T-cell (primary cell): Measurements from ENCODE around the gene CST11. TPM values are rescaled to one million over a fixed set of nuclear protein-coding genes. Genes with fewer than 3 reads are reported as not detected.
A peak's percentile ranks its signal among the peaks of the same experiment; 100 is the strongest.

Source experiments
- ATAC-seq, 4 experiments: fragments of 200-7000 bp in 3 of 4; fragments of 150-1000 bp in 1 of 4; cut with Tn5 transposase; replicated peaks in 1 of 4; 1 replicate in 3 of 4; 2 replicates in 1 of 4; pipeline ENCODE4 v1.10.0; 2021; ENCODE audit warnings: moderate library complexity in 3 of 4, mild to moderate bottlenecking in 2 of 4, moderate number of reproducible peaks in 1 of 4
- CTCF ChIA-PET, 2 donors: fragments of 300-600 bp; sonication (Branson Sonifier 250); formaldehyde crosslinking; loops; one replicate each; lab custom pipeline; 2022; ENCODE audit warnings: antibody characterized with exemption in 2 of 2; lab: Charles Lee
- POLR2A ChIA-PET, 2 donors: fragments of 300-600 bp; sonication (Branson Sonifier 250); formaldehyde crosslinking; loops; one replicate each; lab custom pipeline; 2022; ENCODE audit warnings: antibody characterized with exemption in 2 of 2; lab: Charles Lee
- DNase-seq, 35 experiments: peaks; one replicate each; pipeline versions ENCODE4 v3.0.0 to v3.0.0-alpha.2; 2013 to 2023
- H3K27ac ChIP-seq: one replicate; pipeline ENCODE4 v1.5.1; 2013; ENCODE audit warnings: low read length
- H3K27me3 ChIP-seq, 2 experiments: replicated peaks in 1 of 2; 1 replicate in 1 of 2; 2 replicates in 1 of 2; pipeline versions ENCODE4 v1.6.1 to v1.7.0; 2013; ENCODE audit warnings: low read length in 1 of 2, mixed read lengths in 1 of 2; ENCODE audit not compliant: control insufficient read depth in 2 of 2, insufficient read depth in 2 of 2; ENCODE audit errors: extremely low read depth in 1 of 2
- H3K36me3 ChIP-seq, 2 donors: 1 replicate in 1 of 2; 2 replicates in 1 of 2; pipeline versions ENCODE4 v1.6.1 to v1.7.0; 2013; ENCODE audit warnings: low read length in 1 of 2; ENCODE audit not compliant: control insufficient read depth in 2 of 2, insufficient read depth in 1 of 2; ENCODE audit errors: extremely low read depth in 1 of 2
- H3K4me1 ChIP-seq, 2 experiments: 1 replicate in 1 of 2; 2 replicates in 1 of 2; pipeline versions ENCODE4 v1.6.1 to v1.7.0; 2013; ENCODE audit warnings: low read length in 2 of 2, mixed read lengths in 1 of 2; ENCODE audit not compliant: insufficient read depth in 2 of 2, control insufficient read depth in 1 of 2; ENCODE audit errors: extremely low read depth in 1 of 2
- H3K4me3 ChIP-seq, 2 donors: 1 replicate in 1 of 2; 2 replicates in 1 of 2; pipeline versions ENCODE4 v1.5.1 to v1.7.0; 2013; ENCODE audit warnings: mild to moderate bottlenecking in 2 of 2, low read length in 1 of 2, moderate library complexity in 1 of 2; ENCODE audit not compliant: control insufficient read depth in 1 of 2; ENCODE audit errors: extremely low read depth in 1 of 2
- H3K9me3 ChIP-seq: 2 replicates; pipeline ENCODE4 v1.7.0; 2013
- H3K27ac Mint-ChIP-seq, 2 donors: one replicate each; pipeline ENCODE4 v1.8.0; 2020 to 2021; ENCODE audit warnings: mild to moderate bottlenecking in 2 of 2, mixed read lengths in 2 of 2
- H3K27me3 Mint-ChIP-seq, 2 donors: one replicate each; pipeline ENCODE4 v1.8.0; 2021 to 2022; ENCODE audit warnings: mixed read lengths in 2 of 2
- H3K36me3 Mint-ChIP-seq: one replicate; pipeline ENCODE4 v1.8.0; 2021; ENCODE audit warnings: mixed read lengths
- H3K4me1 Mint-ChIP-seq, 3 donors: one replicate each; pipeline ENCODE4 v1.8.0; 2020 to 2022; ENCODE audit warnings: mixed read lengths in 3 of 3, mild to moderate bottlenecking in 1 of 3
- H3K4me3 Mint-ChIP-seq, 3 donors: one replicate each; pipeline ENCODE4 v1.8.0; 2020 to 2022; ENCODE audit warnings: mild to moderate bottlenecking in 3 of 3, mixed read lengths in 3 of 3, moderate library complexity in 3 of 3
- H3K9me3 Mint-ChIP-seq, 3 donors: one replicate each; pipeline ENCODE4 v1.8.0; 2020 to 2022; ENCODE audit warnings: mixed read lengths in 3 of 3
- WGBS: methylation state at CpG from one replicate; pipeline ENCODE4 v1.1.5; 2013; ENCODE audit warnings: missing lambda C conversion rate; ENCODE audit not compliant: insufficient coverage; 5-methylcytosine and 5-hydroxymethylcytosine counted together
- total RNA-seq, 35 experiments: library from RNA in 6 of 35; stranded (reverse) in 6 of 35; fragments of 120-200 nt in 1 of 35; gene quantifications; one replicate each; pipeline versions ENCODE4 v1.2.1 to v1.2.4 and lab custom pipeline; 2013 to 2026

Gene CST11
- total RNA-seq, 5 donors from 2014 or later (not counting 1 experiment from before 2014, with no cell fraction given), result not detected

DNA sequence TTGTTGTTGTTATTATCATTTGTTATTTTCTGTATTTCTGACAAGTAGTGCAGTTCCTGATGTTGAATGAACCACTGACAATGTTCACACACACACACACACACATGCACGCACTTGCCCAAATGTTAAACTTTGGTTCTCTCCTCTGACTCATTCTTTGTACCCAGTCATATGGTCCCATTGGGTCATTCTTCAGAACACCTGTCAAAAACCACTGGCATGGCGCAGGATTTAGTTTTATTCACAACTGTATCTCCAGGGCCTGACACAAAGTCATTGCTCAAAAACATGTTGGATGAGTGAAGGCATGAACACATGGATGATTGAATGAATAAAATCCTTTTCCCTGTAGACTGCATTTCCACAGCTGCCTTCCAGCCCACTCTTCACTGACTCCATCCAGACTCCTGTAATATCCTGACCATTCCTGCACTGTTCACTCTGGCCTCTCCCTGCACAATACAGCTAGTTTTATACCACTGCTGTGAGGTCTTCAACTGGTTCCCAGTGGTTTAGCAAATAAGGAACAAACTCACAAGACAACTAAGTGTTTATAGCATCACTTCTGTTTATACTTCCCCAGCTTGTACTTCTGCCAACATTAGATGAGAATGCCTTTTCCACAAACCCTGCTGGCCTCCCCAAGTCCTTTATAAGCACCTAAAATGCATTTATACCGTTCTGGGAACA is 6.9 kb upstream of the CST11 start:
- no peak for DNase-seq
- Histone ChIP-seq H3K4me1 (peaks cover 7 to 23% of the 10 kb centered on the region in 2 experiments), H3K27me3 (peaks cover 0 to 4% of the 10 kb centered on the region in 2 experiments), H3K36me3 (no peaks in the 10 kb centered on the region), H3K27ac (no peak overlapping the region), H3K4me3 (no peak overlapping the region), H3K9me3 (no peaks in the 10 kb centered on the region)
- peaks cover 0 to 17% of the 10 kb centered on the region in 2 donors for H3K27me3 Mint-ChIP-seq
- peaks cover 3% of the 10 kb centered on the region for H3K36me3 Mint-ChIP-seq
- no peak for ATAC-seq
- no peak overlapping the region for H3K27ac Mint-ChIP-seq
- H3K9me3 Mint-ChIP-seq, result no peaks in the 10 kb centered on the region
- ChIA-PET CTCF (no interaction called here), POLR2A (no interaction called here)
- peaks cover 11 to 22% (median 16%) of the 10 kb centered on the region in 3 donors for H3K4me1 Mint-ChIP-seq
- H3K4me3 Mint-ChIP-seq, result no peak overlapping the region
- WGBS, result 58% methylated on average over 2 of the region's 3 CpGs

DNA sequence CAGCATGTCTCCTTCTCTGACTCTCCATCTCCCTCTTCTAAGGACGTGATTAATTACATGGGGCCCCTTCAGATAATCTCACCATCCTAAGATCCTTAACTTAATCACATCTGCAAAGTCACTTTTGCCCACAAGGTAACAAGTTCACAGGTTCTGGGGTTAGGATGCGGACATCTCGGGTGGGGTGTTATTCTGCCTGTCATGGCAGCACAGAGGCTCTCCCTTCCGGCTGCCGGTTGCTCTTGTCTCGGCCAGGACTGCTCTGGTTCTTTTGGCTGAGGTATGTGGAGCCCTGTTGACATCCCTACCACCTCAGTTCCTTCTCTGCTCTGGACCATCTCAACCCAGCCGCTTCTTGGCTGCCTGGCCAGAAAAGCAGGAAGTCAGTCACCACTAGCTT is 4.2 kb upstream of the CST11 start:
- Mint-ChIP-seq H3K4me3 (peak overlapping the region in 1 of 3 donors; percentile 54), H3K4me1 (peaks cover 11 to 22% (median 16%) of the 10 kb centered on the region in 3 donors), H3K27ac (peak overlapping the region in 1 of 2 donors; percentile 79), H3K36me3 (no peaks in the 10 kb centered on the region), H3K27me3 (peaks cover 0 to 3% of the 10 kb centered on the region in 2 donors), H3K9me3 (no peaks in the 10 kb centered on the region)
- POLR2A ChIA-PET, result no interaction called here
- 42% methylated on average over 2 of the region's 7 CpGs for WGBS
- CTCF ChIA-PET, result no interaction called here
- peaks cover 7 to 23% of the 10 kb centered on the region in 2 experiments for H3K4me1 ChIP-seq
- peak in 9 of 35 experiments; percentile 5 to 32 (median 9) for DNase-seq
- no peaks in the 10 kb centered on the region for H3K36me3 ChIP-seq
- no peak overlapping the region for H3K4me3 ChIP-seq
- peak overlapping the region; percentile 78 for H3K27ac ChIP-seq
- ATAC-seq, result no peak
- peaks cover 0 to 9% of the 10 kb centered on the region in 2 experiments for H3K27me3 ChIP-seq
- H3K9me3 ChIP-seq, result no peaks in the 10 kb centered on the region

DNA sequence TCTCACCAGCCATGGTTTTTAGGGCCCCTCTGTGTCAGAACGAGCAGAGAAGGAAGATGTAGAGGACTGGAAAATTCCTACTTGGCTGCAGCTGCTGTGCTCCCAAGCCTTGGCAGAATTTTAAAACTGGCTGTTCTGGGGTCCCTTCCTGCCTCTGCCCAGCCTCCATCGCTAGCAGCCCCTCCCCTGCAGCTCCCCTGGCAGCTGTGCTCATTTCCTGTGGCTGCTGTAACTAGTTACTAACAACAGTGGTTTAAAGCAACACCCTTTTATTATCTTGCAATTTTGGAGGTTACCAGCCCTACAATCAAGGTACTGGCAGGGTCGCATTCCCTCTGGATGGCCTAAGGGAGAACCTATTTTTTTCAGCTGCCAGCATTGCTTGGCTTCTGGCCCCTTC is 3.7 kb upstream of the CST11 start:
- WGBS, result 13% methylated on average over 3 of the region's 3 CpGs
- no peaks in the 10 kb centered on the region for H3K9me3 Mint-ChIP-seq
- H3K36me3 ChIP-seq, result no peaks in the 10 kb centered on the region
- H3K27ac Mint-ChIP-seq, result peak overlapping the region; percentile 35 to 79
- ATAC-seq, result peak; percentile 41 to 59 (median 53)
- no peak overlapping the region for H3K4me3 ChIP-seq
- H3K4me1 ChIP-seq, result peaks cover 7 to 23% of the 10 kb centered on the region in 2 experiments
- CTCF ChIA-PET, result no interaction called here
- H3K36me3 Mint-ChIP-seq, result no peaks in the 10 kb centered on the region
- peak overlapping the region; percentile 78 for H3K27ac ChIP-seq
- peak in 24 of 35 experiments; percentile 4 to 50 (median 22) for DNase-seq
- peak overlapping the region in 1 of 3 donors; percentile 54 for H3K4me3 Mint-ChIP-seq
- no peaks in the 10 kb centered on the region for H3K9me3 ChIP-seq
- POLR2A ChIA-PET, result no interaction called here
- peaks cover 11 to 22% (median 16%) of the 10 kb centered on the region in 3 donors for H3K4me1 Mint-ChIP-seq
- H3K27me3 ChIP-seq, result peaks cover 0 to 9% of the 10 kb centered on the region in 2 experiments
- H3K27me3 Mint-ChIP-seq, result peaks cover 0 to 3% of the 10 kb centered on the region in 2 donors

DNA sequence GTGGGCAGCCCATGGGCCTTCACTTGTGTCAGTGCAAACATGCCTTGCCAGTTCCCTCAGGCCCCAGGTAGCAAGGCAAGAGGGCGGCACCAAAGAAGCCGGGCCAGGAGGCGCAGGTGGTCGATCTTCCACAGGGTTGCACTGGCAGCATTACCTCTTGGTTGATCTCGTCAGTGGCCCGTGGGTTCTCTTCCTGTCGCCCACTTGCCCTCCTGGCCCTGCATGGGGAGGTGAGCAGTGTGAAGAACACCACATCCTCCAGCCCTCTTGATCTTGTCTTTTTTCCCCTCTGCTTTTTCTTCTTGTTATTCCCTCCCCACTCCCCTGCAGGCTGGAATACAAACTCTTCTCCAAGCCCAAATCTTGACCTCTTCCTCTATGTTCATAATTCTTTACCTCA is 3.0 kb upstream of the CST11 start:
- DNase-seq (no peak), ATAC-seq (no peak)
- Mint-ChIP-seq H3K27me3 (peaks cover 0 to 3% of the 10 kb centered on the region in 2 donors), H3K4me1 (peaks cover 11 to 22% (median 16%) of the 10 kb centered on the region in 3 donors), H3K4me3 (no peak overlapping the region), H3K9me3 (no peaks in the 10 kb centered on the region), H3K36me3 (no peaks in the 10 kb centered on the region), H3K27ac (peak overlapping the region; percentile 57 to 79)
- Histone ChIP-seq H3K27me3 (peaks cover 0 to 9% of the 10 kb centered on the region in 2 experiments), H3K36me3 (no peaks in the 10 kb centered on the region), H3K27ac (peak overlapping the region; percentile 78), H3K4me3 (no peak overlapping the region), H3K9me3 (no peaks in the 10 kb centered on the region), H3K4me1 (peaks cover 7 to 23% of the 10 kb centered on the region in 2 experiments)
- 27% methylated on average over 3 of the region's 7 CpGs for WGBS
- CTCF ChIA-PET, result no interaction called here
- POLR2A ChIA-PET, result no interaction called here

DNA sequence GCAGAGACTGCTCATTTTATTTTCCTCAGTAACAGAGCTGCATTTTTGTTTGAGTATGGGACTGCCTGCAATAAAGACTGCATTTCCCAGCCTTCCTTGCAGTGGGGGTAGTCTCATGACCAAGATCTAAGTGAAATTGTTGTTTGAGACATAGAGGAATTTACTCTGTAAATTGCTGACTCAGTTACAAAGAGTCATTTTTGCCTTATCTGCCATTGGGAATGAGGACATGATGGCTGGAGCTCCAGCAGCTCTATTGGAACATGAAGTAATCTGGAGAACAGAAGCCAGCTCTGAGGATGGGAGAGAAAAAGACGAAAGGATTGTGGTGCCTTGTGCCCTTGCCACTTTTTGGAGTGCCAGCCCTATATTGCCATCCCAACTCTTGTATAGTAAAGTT is 2.1 kb upstream of the CST11 start:
- Mint-ChIP-seq H3K27ac (no peak overlapping the region), H3K36me3 (no peaks in the 10 kb centered on the region), H3K4me3 (no peak overlapping the region), H3K27me3 (peaks cover 0 to 3% of the 10 kb centered on the region in 2 donors), H3K4me1 (peaks cover 11 to 22% (median 16%) of the 10 kb centered on the region in 3 donors), H3K9me3 (no peaks in the 10 kb centered on the region)
- no peak overlapping the region for H3K4me3 ChIP-seq
- CTCF ChIA-PET, result no interaction called here
- no peak for ATAC-seq
- H3K36me3 ChIP-seq, result no peaks in the 10 kb centered on the region
- H3K4me1 ChIP-seq, result peaks cover 7 to 23% of the 10 kb centered on the region in 2 experiments
- POLR2A ChIA-PET, result no interaction called here
- no peaks in the 10 kb centered on the region for H3K9me3 ChIP-seq
- H3K27me3 ChIP-seq, result peaks cover 0 to 9% of the 10 kb centered on the region in 2 experiments
- DNase-seq, result no peak
- no CpG with 5 or more reads among the region's 1 CpG for WGBS
- no peak overlapping the region for H3K27ac ChIP-seq

DNA sequence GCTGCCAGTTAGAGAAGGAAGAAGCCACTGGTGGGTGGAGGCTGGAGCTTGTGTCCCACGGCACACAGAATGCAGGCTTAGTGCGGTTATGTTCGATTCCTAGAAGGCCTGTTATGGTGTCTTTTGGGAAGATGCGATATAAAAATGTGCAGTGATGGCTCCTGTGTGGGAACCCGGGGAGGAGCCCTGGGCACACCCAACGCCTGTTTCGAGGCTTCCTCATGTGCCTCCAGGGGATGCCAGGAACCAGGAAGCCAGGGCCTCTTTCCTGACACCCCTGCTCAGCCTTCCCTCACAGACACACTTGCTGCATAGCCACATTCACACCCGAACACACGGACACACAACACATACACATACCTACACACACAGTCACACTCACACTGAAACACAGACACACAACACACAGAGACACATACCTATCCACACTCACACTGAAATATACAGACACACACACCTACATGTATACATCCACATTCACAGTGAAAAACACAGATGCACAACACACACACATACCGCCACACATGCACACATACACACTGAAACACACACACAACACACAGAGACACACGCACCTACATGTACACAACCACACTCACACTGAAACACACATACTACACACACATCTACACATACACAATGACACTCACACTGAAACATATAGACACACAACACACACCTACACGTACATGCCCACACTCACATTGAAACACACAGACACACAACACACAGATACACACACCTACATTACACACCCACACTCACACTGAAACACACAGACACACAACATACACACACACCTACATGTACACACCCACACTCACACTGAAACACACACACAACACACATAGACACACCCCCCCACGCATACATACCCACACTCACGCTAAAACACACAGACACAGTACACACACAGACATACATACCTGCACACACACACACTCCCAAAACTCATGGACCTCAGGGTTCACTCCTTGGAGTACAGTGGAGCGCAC is 1.2 kb upstream of the CST11 start:
- Mint-ChIP-seq H3K9me3 (no peaks in the 10 kb centered on the region), H3K4me1 (peaks cover 11 to 27% (median 16%) of the 10 kb centered on the region in 3 donors), H3K4me3 (no peak overlapping the region), H3K27ac (no peak overlapping the region), H3K27me3 (peaks cover 0 to 3% of the 10 kb centered on the region in 2 donors), H3K36me3 (no peaks in the 10 kb centered on the region)
- H3K36me3 ChIP-seq, result no peaks in the 10 kb centered on the region
- POLR2A ChIA-PET, result no interaction called here
- H3K9me3 ChIP-seq, result no peaks in the 10 kb centered on the region
- peaks cover 0 to 9% of the 10 kb centered on the region in 2 experiments for H3K27me3 ChIP-seq
- no peak overlapping the region for H3K27ac ChIP-seq
- WGBS, result 95% methylated on average over 14 of the region's 15 CpGs
- H3K4me3 ChIP-seq, result no peak overlapping the region
- CTCF ChIA-PET, result interaction anchor here in 1 of 2 donors (0.6 kb wide), 1 partner anchor 431 kb away, joined by 3 read pairs; no protein-coding TSS in a partner anchor
- DNase-seq, result no peak
- peaks cover 7 to 29% of the 10 kb centered on the region in 2 experiments for H3K4me1 ChIP-seq
- ATAC-seq, result no peak
